HepG2 (cell line): Measurements from ENCODE around the gene RNF123. TPM values are rescaled to one million over a fixed set of nuclear protein-coding genes. Genes with fewer than 3 reads are reported as not detected.

ENCODE experiments used
- ASH2L ChIP-seq: fragments of 300-600, 200-600 bp; sonication (generic); IDR thresholded peaks from 2 replicates; pipeline ENCODE4 v1.7.0; 2017; ENCODE audit warnings: low read depth, mild to moderate bottlenecking, moderate library complexity, mixed read lengths, low read length; ENCODE audit not compliant: insufficient read length
- CSRNP1 ChIP-seq: sonication (generic); formaldehyde crosslinking; IDR thresholded peaks from 2 replicates; pipeline ENCODE4 v1.8.1; 2023; ENCODE audit warnings: mild to moderate bottlenecking, missing genetic modification reagents
- EHMT2 ChIP-seq: fragments of 200-600 bp; sonication (generic); IDR thresholded peaks from 2 replicates; pipeline ENCODE4 v1.7.0; 2017; ENCODE audit warnings: antibody characterized with exemption, low read depth, low read length, borderline replicate concordance
- HES4 ChIP-seq: sonication (generic); formaldehyde crosslinking; IDR thresholded peaks from 2 replicates; pipeline ENCODE4 v1.9.0; 2021; ENCODE audit warnings: mild to moderate bottlenecking, missing genetic modification reagents, borderline replicate concordance
- HMGXB3 ChIP-seq: sonication (generic); formaldehyde crosslinking; IDR thresholded peaks from 2 replicates; pipeline ENCODE4 v1.4.0; 2020; ENCODE audit warnings: missing genetic modification reagents, borderline replicate concordance
- IRX3 ChIP-seq: sonication (generic); formaldehyde crosslinking; IDR thresholded peaks from 2 replicates; pipeline ENCODE4 v1.8.1; 2023; ENCODE audit warnings: mild to moderate bottlenecking, low read depth, missing genetic modification reagents, borderline replicate concordance
- MTA3 ChIP-seq: sonication (generic); formaldehyde crosslinking; IDR thresholded peaks from 2 replicates; pipeline ENCODE4 v1.4.0; 2020; ENCODE audit warnings: missing genetic modification reagents
- NFRKB ChIP-seq: fragments of 450-650 bp; IDR thresholded peaks from 2 replicates; pipeline ENCODE4 v1.6.1; 2017
- PRPF4 ChIP-seq: fragments of 200-400 bp; formaldehyde crosslinking; IDR thresholded peaks from 2 replicates; pipeline ENCODE4 v1.6.1; 2016; ENCODE audit warnings: low read length, low read depth; ENCODE audit not compliant: poor library complexity, severe bottlenecking
- ZBTB46 ChIP-seq: sonication (generic); formaldehyde crosslinking; IDR thresholded peaks from 2 replicates; pipeline ENCODE4 v1.4.0; 2020; ENCODE audit warnings: mild to moderate bottlenecking, missing genetic modification reagents, borderline replicate concordance
- ZKSCAN1 ChIP-seq: fragments of 150-350 bp; IDR thresholded peaks from 2 replicates; pipeline ENCODE4 v1.6.1; 2014; ENCODE audit warnings: low read length
- ZNF138 ChIP-seq: sonication (generic); formaldehyde crosslinking; IDR thresholded peaks from 2 replicates; pipeline ENCODE4 v1.5.0; 2020; ENCODE audit warnings: mild to moderate bottlenecking, low read depth, missing genetic modification reagents
- ZNF292 ChIP-seq: sonication (generic); formaldehyde crosslinking; IDR thresholded peaks from 2 replicates; pipeline ENCODE4 v1.8.1; 2022; ENCODE audit warnings: mild to moderate bottlenecking, low read depth, missing genetic modification reagents, borderline replicate concordance
- ZNF7 ChIP-seq: IDR thresholded peaks from 2 replicates; pipeline ENCODE4 v1.6.1; 2016; ENCODE audit warnings: missing biosample characterization, missing genetic modification reagents
- ZNF766 ChIP-seq: sonication (generic); formaldehyde crosslinking; IDR thresholded peaks from 2 replicates; pipeline ENCODE4 v1.5.0; 2020; ENCODE audit warnings: missing genetic modification reagents, borderline replicate concordance
- polyA plus RNA-seq, 8 experiments: library from polyadenylated mRNA; depleted of rRNA in 3 of 8; stranded (reverse) in 7 of 8; unstranded in 1 of 8; fragments of >200 nt; fragmentation: Illumina TruSeq in 4 of 8; extraction: Trizol in 4 of 8; gene quantifications; 2 replicates each; pipeline versions ENCODE4 v1.2.1 to v1.2.3, GENCODE V29; 2011 to 2016; ENCODE audit warnings: low read depth in 4 of 8, missing spikeins in 1 of 8, mixed read lengths in 1 of 8; ENCODE audit not compliant: insufficient read depth in 1 of 8
- total RNA-seq, 5 experiments: library from RNA; depleted of rRNA; stranded (reverse); fragments of >200 nt; fragmentation: Illumina TruSeq; extraction: Trizol; gene quantifications; 2 replicates each; pipeline ENCODE4 v1.2.3, GENCODE V29; 2016; ENCODE audit warnings: low read depth in 1 of 5
- TF ChIP-seq, protein P1 (sequence below): sonication (generic); formaldehyde crosslinking; IDR thresholded peaks from 2 replicates; pipeline ENCODE4 v1.5.1; 2020; ENCODE audit warnings: mild to moderate bottlenecking, moderate library complexity, missing genetic modification reagents
- TF ChIP-seq, protein P2 (sequence below): sonication (generic); formaldehyde crosslinking; IDR thresholded peaks from 2 replicates; pipeline ENCODE4 v1.5.0; 2020; ENCODE audit warnings: missing genetic modification reagents

RNF123 gene
- total and polyA plus RNA-seq, 2 of the 13 experiments (the other 11 are each of a cell fraction or from before 2014, with no cell fraction given) = 29.9 to 82.2 TPM

DNA sequence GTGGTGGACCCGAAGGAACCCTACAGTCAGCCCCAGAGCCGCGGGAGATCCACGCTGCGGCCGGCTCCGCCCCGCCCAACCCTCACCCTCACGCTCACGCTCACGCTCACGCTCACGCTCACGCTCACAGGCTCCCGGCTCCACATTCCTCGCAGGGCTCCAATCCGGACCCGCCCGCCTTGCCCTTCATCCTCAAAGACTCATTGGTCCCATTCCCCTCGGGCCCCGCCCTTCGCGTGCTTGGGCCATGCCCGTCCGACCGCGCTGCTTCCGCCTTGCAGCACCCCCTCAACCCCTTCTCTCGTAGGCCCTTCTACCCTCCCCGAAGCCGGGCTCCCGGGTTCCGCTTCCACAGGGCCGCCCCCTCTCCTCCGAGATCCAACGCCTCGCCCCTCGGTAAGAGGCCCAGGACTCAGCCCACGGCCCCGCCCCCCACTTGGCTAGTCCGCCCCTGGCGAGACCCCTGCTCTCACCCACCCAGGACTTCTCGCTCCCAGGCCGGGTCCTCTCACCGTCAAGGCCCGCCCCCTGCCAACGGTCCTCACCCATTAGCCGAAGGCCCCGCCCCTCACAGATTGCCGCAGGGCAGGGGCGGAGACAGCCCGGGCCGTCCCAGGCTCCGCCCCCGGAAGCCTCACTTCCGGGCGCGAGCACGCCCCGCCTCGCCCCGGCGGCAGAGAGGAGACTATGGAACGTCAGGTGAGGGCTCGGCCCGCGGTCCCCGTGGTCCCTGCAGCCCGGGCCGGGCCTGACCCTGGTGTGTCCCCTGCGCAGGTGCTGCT lies 15.5 kb upstream of the RNF123 start, which contains the start of gene APEH (continued):
- 0 out of 2 replicates have a peak, but pooled peaks have one; percentile 22 for TF ChIP-seq IRX3
- TF ChIP-seq ZBTB46 (CRISPR knock-in tag) = 0 out of 2 replicates have a peak, but pooled peaks have one; percentile 23
- no peak for TF ChIP-seq PRPF4
- no peak for TF ChIP-seq HMGXB3
- TF ChIP-seq ASH2L = peak; percentile 48
- TF ChIP-seq ZNF766 (CRISPR knock-in tag) = no peak
- TF ChIP-seq ZNF292 (CRISPR knock-in tag) = no peak; the same call in 1 of the 2 replicates
- no peak for TF ChIP-seq ZNF7
- TF ChIP-seq, protein P1, sequence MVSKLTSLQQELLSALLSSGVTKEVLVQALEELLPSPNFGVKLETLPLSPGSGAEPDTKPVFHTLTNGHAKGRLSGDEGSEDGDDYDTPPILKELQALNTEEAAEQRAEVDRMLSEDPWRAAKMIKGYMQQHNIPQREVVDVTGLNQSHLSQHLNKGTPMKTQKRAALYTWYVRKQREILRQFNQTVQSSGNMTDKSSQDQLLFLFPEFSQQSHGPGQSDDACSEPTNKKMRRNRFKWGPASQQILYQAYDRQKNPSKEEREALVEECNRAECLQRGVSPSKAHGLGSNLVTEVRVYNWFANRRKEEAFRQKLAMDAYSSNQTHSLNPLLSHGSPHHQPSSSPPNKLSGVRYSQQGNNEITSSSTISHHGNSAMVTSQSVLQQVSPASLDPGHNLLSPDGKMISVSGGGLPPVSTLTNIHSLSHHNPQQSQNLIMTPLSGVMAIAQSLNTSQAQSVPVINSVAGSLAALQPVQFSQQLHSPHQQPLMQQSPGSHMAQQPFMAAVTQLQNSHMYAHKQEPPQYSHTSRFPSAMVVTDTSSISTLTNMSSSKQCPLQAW (CRISPR knock-in tag) = peak; percentile 33; the same call in 1 of the 2 replicates
- no peak for TF ChIP-seq EHMT2
- TF ChIP-seq MTA3 (CRISPR knock-in tag) = no peak
- no peak for TF ChIP-seq ZKSCAN1
- no peak for TF ChIP-seq NFRKB
- no peak; the same call in 1 of the 2 replicates for TF ChIP-seq CSRNP1 (CRISPR knock-in tag)
- TF ChIP-seq, protein P2, sequence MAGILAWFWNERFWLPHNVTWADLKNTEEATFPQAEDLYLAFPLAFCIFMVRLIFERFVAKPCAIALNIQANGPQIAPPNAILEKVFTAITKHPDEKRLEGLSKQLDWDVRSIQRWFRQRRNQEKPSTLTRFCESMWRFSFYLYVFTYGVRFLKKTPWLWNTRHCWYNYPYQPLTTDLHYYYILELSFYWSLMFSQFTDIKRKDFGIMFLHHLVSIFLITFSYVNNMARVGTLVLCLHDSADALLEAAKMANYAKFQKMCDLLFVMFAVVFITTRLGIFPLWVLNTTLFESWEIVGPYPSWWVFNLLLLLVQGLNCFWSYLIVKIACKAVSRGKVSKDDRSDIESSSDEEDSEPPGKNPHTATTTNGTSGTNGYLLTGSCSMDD (CRISPR knock-in tag) = no peak
- TF ChIP-seq HES4 = peak; percentile 25; the same call in 1 of the 2 replicates
- TF ChIP-seq ZNF138 (CRISPR knock-in tag) = 0 out of 2 replicates have a peak, but pooled peaks have one; percentile 69
